SK-N-MC (cell line): ENCODE results near the gene COA4.

Experiments
- EZH2 ChIP-seq: fragments of 200-600 bp; sonication (generic); IDR thresholded peaks from one replicate; pipeline ENCODE4 v1.6.1; 2017; ENCODE audit warnings: antibody characterized with exemption
- FOXP2 ChIP-seq: optimal IDR thresholded peaks from 2 replicates; pipeline ENCODE3; 2011; ENCODE audit warnings: mild to moderate bottlenecking, moderate library complexity; ENCODE audit not compliant: insufficient read depth; ENCODE audit errors: extremely low read length, control extremely low read depth
- POLR2AphosphoS5 ChIP-seq: IDR thresholded peaks from 2 replicates; pipeline ENCODE4 v1.6.1; 2012; ENCODE audit warnings: mild to moderate bottlenecking, low read depth, low read length, borderline replicate concordance

DNA sequence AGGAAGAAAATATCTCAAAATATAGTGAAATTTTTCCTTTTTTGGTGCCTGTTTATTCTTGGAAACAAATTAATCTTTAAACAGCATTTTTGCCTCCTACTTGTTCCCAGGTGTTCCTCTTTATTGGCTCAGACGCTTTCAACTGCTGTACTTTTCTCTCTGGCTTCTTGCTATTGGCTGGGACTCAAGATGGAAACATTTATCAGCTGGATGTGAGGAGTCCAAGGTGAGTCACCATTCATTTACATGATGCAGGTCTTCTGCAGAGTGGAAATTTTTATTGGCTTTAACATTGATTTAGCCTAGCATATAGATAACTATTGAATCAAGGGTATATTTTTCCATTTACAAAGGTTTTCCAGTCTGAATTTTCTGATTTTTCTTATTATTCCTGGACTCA, 39.8 kb upstream of the COA4 start:
- TF ChIP-seq EZH2 = no peak
- no peak for TF ChIP-seq POLR2AphosphoS5
- TF ChIP-seq FOXP2 = no peak
